Measurements from ENCODE around the gene MRPL49.

MRPL49 gene

DNA sequence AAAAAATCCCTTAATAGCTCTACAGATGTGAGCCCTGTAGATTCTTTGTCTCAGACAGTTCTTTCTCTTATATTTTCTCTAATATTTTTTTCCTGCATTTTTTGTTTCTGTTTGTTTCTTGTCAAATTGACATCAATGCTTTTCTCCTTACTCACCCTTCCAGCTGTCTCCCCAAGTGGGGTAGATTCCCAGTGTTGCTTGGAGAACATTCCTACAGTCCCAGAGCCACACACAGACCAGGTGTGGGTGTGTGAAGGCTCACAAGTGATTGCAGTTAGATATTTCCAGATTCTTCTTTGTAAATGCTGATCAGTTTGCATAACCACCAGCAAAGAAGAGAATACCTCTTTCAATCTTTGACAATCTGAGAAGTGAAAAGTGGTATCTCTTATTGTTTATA, 18.6 kb upstream of the MRPL49 start:
- Histone ChIP-seq H3K4me3 (ENCODE audit: low read depth, low read length) (no peak overlapping the region), H3K27ac (ENCODE audit: low read depth, low read length) (no peak overlapping the region), H2AFZ (ENCODE audit: low read length, unreplicated experiment) (no peak overlapping the region), H3K27me3 (ENCODE audit: insufficient read depth, low read length) (no peaks in the 10 kb centered on the region), H3K79me2 (ENCODE audit: control insufficient read depth, insufficient read depth, low read length, unreplicated experiment) (peaks cover 3% of the 10 kb centered on the region), H3K4me1 (ENCODE audit: control insufficient read depth, insufficient read depth, low read length, unreplicated experiment) (peaks cover 12% of the 10 kb centered on the region), H3K36me3 (ENCODE audit: insufficient read depth, low read length) (no peaks in the 10 kb centered on the region)

DNA sequence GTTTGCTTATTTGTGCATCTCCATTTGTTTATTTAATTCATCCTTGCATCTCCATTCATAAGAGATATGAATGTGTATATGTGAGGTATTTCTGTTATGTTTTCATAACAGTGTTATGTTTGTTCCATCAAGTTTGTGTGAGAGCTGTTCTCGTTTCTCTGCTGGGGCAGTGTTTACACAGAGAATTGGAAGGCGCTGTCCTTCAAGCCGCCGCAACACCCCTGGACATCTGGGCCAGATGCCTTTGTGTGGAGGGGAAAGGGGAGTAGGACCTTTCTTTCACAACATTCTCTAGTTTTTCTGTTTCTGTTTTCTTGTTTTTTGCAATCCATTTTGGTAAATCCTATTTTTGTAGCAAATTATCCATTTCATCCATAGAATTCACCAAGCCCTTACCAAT, 17.5 kb upstream of the MRPL49 start:
- H3K27me3 ChIP-seq (ENCODE audit: insufficient read depth, low read length): no peaks in the 10 kb centered on the region
- peaks cover 12% of the 10 kb centered on the region for H3K4me1 ChIP-seq (ENCODE audit: control insufficient read depth, insufficient read depth, low read length, unreplicated experiment)
- H2AFZ ChIP-seq (ENCODE audit: low read length, unreplicated experiment): no peak overlapping the region
- H3K27ac ChIP-seq (ENCODE audit: low read depth, low read length): no peak overlapping the region
- H3K36me3 ChIP-seq (ENCODE audit: insufficient read depth, low read length): no peaks in the 10 kb centered on the region
- no peak overlapping the region for H3K4me3 ChIP-seq (ENCODE audit: low read depth, low read length)
- H3K79me2 ChIP-seq (ENCODE audit: control insufficient read depth, insufficient read depth, low read length, unreplicated experiment): peaks cover 3% of the 10 kb centered on the region

DNA sequence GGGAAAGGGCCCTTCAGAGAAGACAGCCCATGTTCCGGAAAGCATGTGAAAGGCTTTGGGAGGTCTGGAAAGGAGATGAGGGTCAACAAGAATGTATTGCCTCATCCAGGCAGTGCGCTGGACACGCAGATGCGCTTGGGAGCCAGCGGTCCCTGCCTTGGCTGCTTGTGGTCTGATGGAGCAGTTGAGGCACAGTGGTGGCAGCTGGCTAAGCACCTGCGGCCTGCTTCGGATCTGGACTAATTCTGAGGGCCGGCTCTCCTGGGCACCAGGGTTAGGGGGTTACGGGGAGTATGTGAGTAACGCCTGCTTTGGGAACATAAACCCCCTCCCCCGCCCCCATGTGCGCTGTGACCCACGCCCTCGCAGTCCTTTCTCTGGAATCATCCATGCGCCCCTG, 15.0 kb upstream of the MRPL49 start:
- H3K36me3 ChIP-seq (ENCODE audit: insufficient read depth, low read length): no peaks in the 10 kb centered on the region
- no peak overlapping the region for H3K4me3 ChIP-seq (ENCODE audit: low read depth, low read length)
- peaks cover 12% of the 10 kb centered on the region for H3K4me1 ChIP-seq (ENCODE audit: control insufficient read depth, insufficient read depth, low read length, unreplicated experiment)
- H3K27me3 ChIP-seq (ENCODE audit: insufficient read depth, low read length): no peaks in the 10 kb centered on the region
- no peak overlapping the region for H2AFZ ChIP-seq (ENCODE audit: low read length, unreplicated experiment)
- H3K27ac ChIP-seq (ENCODE audit: low read depth, low read length): no peak overlapping the region
- H3K79me2 ChIP-seq (ENCODE audit: control insufficient read depth, insufficient read depth, low read length, unreplicated experiment): peaks cover 3% of the 10 kb centered on the region

DNA sequence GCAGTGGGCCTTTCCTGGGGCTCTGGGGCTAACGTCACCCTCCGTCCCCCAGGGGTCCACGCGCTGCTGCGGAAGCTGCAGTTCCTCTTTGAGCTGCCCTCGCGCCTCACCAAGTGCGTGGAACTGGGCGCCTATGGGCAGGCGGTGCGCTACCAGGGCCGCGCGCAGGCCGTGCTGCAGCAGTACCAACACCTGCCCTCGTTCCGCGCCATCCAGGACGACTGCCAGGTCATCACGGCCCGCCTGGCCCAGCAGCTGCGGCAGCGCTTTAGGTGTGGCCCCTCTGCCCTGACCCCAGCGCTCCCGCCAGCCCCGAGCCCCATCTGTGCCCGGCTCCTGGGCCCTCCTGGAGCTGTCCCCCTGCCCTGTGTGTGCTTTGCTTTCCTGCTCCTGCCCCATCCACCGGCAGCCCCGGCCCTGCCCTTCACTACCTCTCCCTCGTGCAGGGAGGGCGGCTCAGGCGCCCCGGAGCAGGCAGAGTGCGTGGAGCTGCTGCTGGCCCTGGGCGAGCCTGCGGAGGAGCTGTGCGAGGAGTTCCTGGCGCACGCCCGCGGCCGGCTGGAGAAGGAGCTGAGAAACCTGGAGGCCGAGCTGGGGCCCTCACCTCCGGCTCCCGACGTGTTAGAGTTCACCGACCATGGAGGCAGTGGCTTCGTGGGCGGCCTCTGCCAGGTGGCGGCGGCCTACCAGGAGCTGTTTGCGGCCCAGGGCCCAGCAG, 14.2 kb upstream of the MRPL49 start:
- H3K27ac ChIP-seq (ENCODE audit: low read depth, low read length): no peak overlapping the region
- peaks cover 3% of the 10 kb centered on the region for H3K79me2 ChIP-seq (ENCODE audit: control insufficient read depth, insufficient read depth, low read length, unreplicated experiment)
- H3K27me3 ChIP-seq (ENCODE audit: insufficient read depth, low read length): no peaks in the 10 kb centered on the region
- no peaks in the 10 kb centered on the region for H3K36me3 ChIP-seq (ENCODE audit: insufficient read depth, low read length)
- H3K4me1 ChIP-seq (ENCODE audit: control insufficient read depth, insufficient read depth, low read length, unreplicated experiment): peaks cover 4% of the 10 kb centered on the region
- H3K4me3 ChIP-seq (ENCODE audit: low read depth, low read length): no peak overlapping the region
- H2AFZ ChIP-seq (ENCODE audit: low read length, unreplicated experiment): no peak overlapping the region

DNA sequence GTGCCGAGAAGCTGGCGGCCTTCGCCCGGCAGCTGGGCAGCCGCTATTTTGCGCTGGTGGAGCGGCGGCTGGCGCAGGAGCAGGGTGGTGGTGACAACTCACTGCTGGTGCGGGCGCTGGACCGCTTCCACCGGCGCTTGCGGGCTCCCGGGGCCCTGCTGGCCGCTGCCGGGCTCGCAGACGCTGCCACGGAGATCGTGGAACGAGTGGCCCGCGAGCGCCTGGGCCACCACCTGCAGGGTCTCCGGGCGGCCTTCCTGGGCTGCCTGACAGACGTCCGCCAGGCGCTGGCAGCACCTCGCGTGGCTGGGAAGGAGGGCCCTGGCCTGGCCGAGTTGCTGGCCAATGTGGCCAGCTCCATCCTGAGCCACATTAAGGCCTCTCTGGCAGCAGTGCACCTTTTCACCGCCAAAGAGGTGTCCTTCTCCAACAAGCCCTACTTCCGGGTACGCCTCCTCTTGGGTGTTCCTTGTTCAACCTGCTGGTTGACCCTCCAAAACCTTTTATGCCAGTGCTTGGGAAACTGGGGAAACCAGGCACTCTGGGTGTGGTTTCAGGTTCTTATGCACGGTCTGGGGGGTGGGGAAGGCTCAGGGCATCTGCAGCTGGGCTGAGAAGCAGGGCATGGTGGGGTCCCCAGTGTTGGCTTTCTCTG, 13.5 kb upstream of the MRPL49 start:
- no peak overlapping the region for H3K4me3 ChIP-seq (ENCODE audit: low read depth, low read length)
- H2AFZ ChIP-seq (ENCODE audit: low read length, unreplicated experiment): no peak overlapping the region
- no peaks in the 10 kb centered on the region for H3K36me3 ChIP-seq (ENCODE audit: insufficient read depth, low read length)
- peaks cover 3% of the 10 kb centered on the region for H3K79me2 ChIP-seq (ENCODE audit: control insufficient read depth, insufficient read depth, low read length, unreplicated experiment)
- H3K4me1 ChIP-seq (ENCODE audit: control insufficient read depth, insufficient read depth, low read length, unreplicated experiment): peaks cover 4% of the 10 kb centered on the region
- no peaks in the 10 kb centered on the region for H3K27me3 ChIP-seq (ENCODE audit: insufficient read depth, low read length)
- H3K27ac ChIP-seq (ENCODE audit: low read depth, low read length): no peak overlapping the region

DNA sequence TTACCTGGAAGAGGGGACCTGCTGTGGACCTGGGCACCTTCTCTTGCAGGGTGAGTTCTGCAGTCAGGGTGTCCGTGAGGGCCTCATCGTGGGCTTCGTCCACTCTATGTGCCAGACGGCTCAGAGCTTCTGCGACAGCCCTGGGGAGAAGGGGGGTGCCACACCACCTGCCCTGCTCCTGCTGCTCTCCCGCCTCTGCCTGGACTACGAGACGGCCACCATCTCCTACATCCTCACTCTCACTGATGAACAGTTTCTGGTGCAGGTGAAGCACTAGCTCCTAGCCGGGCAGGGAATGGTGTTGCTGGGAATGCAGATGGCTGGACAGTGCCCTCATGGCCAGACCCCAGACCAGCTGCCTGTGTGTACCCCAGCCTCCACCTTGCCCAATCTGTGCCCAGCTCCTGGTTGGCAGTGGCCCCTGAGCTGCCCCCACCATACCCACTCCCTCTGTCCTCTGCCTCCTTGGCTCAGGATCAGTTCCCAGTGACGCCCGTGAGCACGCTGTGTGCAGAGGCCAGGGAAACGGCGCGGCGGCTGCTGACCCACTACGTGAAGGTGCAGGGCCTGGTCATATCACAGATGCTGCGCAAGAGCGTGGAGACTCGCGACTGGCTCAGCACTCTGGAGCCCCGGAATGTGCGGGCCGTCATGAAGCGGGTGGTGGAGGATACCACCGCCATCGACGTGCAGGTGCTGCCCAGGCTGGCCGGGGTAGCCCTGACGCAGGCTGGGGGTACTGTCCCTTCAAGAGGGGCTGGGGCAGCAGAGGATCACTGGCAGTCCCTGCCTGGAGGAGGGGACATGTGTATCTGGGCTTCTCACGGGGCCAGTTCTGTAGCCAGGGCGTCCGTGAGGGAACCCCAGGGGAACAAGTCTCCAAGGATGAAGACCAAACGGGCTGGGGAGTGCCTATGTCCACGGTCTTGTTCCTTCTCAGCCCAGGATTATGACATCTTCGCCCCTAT, 12.6 kb upstream of the MRPL49 start:
- Histone ChIP-seq H3K4me3 (ENCODE audit: low read depth, low read length) (no peak overlapping the region), H3K27ac (ENCODE audit: low read depth, low read length) (no peak overlapping the region), H2AFZ (ENCODE audit: low read length, unreplicated experiment) (no peak overlapping the region), H3K4me1 (ENCODE audit: control insufficient read depth, insufficient read depth, low read length, unreplicated experiment) (peaks cover 4% of the 10 kb centered on the region), H3K27me3 (ENCODE audit: insufficient read depth, low read length) (no peaks in the 10 kb centered on the region), H3K36me3 (ENCODE audit: insufficient read depth, low read length) (no peaks in the 10 kb centered on the region), H3K79me2 (ENCODE audit: control insufficient read depth, insufficient read depth, low read length, unreplicated experiment) (no peaks in the 10 kb centered on the region)

DNA sequence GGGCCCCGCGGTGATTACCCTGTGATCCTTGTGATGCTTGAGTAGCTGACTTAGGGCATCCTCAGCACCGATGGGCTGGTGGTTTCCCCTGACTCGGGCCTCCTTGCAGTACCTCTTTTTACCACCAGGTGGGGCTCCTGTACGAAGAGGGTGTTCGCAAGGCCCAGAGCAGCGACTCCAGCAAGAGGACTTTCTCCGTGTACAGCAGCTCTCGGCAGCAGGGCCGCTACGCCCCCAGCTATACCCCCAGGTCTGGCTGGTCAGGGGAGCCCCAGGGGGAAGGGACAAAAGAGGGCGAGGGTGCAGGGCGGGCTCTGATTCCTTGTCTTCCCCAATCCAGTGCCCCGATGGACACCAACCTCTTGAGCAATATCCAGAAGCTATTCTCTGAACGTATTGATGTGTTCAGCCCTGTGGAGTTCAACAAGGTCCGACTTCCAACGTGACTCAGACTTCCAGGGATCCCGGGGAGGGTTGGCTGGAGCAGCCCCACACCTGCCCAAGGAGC, 11.7 kb upstream of the MRPL49 start:
- Histone ChIP-seq H3K36me3 (ENCODE audit: insufficient read depth, low read length) (no peaks in the 10 kb centered on the region), H3K27ac (ENCODE audit: low read depth, low read length) (no peak overlapping the region), H3K4me1 (ENCODE audit: control insufficient read depth, insufficient read depth, low read length, unreplicated experiment) (peaks cover 4% of the 10 kb centered on the region), H3K4me3 (ENCODE audit: low read depth, low read length) (peak overlapping the region; percentile 37; the same call in 1 of the 2 replicates), H3K27me3 (ENCODE audit: insufficient read depth, low read length) (no peaks in the 10 kb centered on the region), H2AFZ (ENCODE audit: low read length, unreplicated experiment) (no peak overlapping the region), H3K79me2 (ENCODE audit: control insufficient read depth, insufficient read depth, low read length, unreplicated experiment) (no peaks in the 10 kb centered on the region)

DNA sequence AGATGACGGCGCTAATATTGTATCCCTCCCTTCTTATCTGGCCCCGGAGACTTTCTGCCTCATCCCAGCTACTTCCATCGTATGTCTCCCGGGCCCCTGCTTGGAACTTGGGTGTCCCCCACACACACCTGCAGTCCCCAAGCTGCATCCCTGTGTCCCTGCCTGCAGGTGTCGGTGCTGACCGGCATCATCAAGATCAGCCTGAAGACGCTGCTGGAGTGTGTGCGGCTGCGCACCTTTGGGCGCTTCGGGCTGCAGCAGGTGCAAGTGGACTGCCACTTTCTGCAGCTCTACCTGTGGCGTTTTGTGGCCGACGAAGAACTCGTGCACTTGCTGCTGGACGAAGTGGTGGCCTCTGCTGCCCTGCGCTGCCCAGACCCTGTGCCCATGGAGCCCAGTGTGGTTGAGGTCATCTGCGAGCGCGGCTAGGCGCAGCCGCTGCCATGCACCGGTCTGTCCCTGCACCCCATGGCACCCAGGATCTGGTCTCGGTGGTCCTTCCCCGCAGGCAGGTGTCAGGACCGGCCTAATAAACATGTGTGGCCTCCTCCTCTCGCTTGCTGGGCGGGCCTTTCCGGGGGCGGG, 10.9 kb upstream of the MRPL49 start:
- Histone ChIP-seq H3K79me2 (ENCODE audit: control insufficient read depth, insufficient read depth, low read length, unreplicated experiment) (peaks cover 5% of the 10 kb centered on the region), H3K27me3 (ENCODE audit: insufficient read depth, low read length) (no peaks in the 10 kb centered on the region), H3K36me3 (ENCODE audit: insufficient read depth, low read length) (no peaks in the 10 kb centered on the region), H3K4me3 (ENCODE audit: low read depth, low read length) (no peak overlapping the region), H3K4me1 (ENCODE audit: control insufficient read depth, insufficient read depth, low read length, unreplicated experiment) (peaks cover 8% of the 10 kb centered on the region), H2AFZ (ENCODE audit: low read length, unreplicated experiment) (no peak overlapping the region), H3K27ac (ENCODE audit: low read depth, low read length) (no peak overlapping the region)

DNA sequence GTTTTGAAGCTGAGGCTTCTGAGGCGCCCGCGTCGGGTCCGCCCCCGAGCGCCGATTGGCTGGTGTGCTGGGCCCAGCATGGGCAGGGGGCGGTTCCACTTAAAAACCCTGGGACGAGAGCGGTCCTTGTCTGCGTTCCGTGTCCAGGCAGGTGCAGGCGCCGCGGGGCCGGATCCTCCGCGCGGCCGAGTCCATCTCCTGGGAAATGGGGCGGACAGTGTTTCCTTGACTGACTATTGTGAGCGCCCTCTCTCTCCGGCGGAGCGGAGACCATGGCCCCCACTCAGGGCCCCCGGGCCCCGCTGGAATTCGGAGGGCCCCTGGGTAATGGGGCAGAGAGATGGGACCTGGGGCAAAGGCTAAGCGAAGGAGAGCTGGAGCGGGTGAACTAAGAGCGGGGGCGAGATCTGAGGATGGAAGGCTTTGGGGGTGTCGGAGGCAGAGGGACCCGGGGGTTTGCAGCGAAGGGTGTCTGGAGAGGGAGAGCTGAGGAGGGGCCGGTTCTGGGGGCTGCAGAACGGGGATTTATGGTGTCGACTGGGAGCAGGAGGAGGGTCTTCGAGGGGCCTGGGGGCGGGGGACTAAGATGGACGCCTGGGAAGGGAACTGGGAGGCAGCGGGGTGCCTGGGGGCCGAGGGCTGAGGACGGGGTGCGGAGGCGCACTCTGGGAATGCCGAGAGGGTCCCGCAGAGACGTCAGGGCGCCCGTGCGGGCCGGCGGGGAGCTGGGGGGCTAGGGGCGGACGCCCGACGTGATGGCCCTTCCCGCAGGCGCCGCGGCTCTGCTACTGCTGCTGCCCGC, 10.2 kb upstream of the MRPL49 start, which contains the start of gene TM7SF2:
TSS of gene TM7SF2 (plus strand) at position 129 of the 802 bp plus-strand sequence. CDS start at position 273, 144 bp downstream.
- no peak within 1 kb of the TSS for H3K27ac ChIP-seq (ENCODE audit: low read depth, low read length)
- H2AFZ ChIP-seq (ENCODE audit: low read length, unreplicated experiment): peak within 1 kb of the TSS; percentile 30
- no peaks in the 10 kb centered on the region for H3K36me3 ChIP-seq (ENCODE audit: insufficient read depth, low read length)
- peaks cover 12% of the 10 kb centered on the region for H3K4me1 ChIP-seq (ENCODE audit: control insufficient read depth, insufficient read depth, low read length, unreplicated experiment)
- H3K27me3 ChIP-seq (ENCODE audit: insufficient read depth, low read length): no peaks in the 10 kb centered on the region
- peak within 1 kb of the TSS; percentile 63 for H3K4me3 ChIP-seq (ENCODE audit: low read depth, low read length)
- H3K79me2 ChIP-seq (ENCODE audit: control insufficient read depth, insufficient read depth, low read length, unreplicated experiment): peaks cover 12% of the 10 kb centered on the region

Measured in ACC112 (cell line).